Fibroblast of peridontal ligament (primary cell): ENCODE measurements around the gene MAP3K4.
"Not testable (repeated sequence)": the region's sequence is repeated elsewhere in the genome, so short reads cannot be mapped to it uniquely, and the experiment has no call there.

ENCODE experiments used
- DNase-seq: peaks from one replicate; pipeline ENCODE4 v3.0.0-alpha.2; 2010; ENCODE audit errors: extremely low read depth

The MAP3K4 gene

DNA sequence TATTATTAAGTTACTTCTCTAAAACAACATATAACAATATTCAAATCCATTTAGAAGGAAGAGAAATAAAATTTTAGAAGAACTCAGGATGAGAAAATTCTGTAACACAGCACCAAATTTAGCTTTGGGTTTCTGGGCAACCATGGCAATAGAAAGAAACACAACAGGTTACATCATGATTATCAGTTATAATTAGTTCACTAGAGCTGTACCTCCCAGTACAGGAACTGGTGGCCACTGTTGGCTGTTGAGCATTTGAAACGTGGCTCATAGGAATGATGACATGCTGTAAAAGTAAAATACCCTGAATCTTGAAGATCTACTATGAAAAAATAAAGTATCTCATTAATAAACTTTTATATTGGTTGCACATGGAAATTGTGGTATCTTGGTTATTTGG lies 23.7 kb upstream of the MAP3K4 start:
- no peak for DNase-seq

DNA sequence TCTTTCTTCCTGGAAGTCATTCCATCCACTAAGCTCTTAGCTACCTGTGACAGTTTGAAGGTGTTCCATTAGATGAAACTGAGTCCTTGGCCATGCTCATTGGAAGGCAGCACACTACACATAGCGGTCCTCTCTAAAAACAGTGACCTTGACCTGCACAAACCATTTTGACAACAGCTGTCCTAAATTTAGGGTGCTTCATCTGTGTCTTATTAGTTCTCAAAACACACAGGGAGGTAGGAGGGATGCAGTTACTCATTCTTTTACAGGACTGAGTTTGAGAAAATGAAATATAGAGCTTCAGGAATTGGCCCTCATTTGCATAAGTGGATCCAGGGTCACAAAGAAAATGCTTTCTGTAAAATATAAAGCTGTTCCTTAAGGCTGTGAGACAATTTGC lies 20.4 kb upstream of the MAP3K4 start:
- DNase-seq, result no peak

DNA sequence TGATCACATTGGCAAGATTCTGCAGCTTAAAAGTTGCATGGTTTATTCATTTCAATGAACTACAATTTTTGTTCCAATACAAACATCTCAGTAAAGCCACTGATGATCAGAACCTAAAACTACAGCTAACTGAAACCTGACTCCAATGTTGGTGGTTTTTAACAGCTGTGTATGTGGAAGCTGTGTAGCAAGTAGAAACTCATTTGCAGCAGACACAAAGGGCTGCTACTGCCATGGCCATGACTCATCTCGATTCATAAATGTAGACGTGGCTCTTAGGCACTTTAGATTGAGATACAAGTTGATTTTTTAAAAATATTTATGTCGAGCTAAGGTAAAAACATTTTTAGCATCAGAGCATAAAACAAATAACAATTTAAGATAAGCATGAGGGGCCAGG lies 19.5 kb upstream of the MAP3K4 start:
- DNase-seq, result peak; percentile 97

DNA sequence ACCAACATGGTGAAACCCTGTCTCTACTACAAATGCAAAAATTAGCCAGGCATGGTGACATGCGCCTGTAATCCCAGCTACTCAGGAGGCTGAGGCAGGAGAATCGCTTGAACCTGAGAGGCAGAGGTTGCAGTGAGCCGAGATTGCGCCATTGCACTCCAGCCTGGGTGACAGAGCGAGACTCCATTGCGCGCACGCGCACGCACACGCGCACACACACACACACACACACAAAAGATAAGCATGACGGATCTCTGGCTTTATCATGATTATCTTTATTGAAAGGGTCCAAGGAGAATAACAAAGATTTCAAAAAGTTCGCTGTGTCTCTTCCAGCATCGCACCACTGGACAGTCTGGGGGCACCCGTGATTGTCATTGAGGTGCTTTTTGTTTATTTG lies 19.0 kb upstream of the MAP3K4 start:
- not testable (repeated sequence) for DNase-seq

DNA sequence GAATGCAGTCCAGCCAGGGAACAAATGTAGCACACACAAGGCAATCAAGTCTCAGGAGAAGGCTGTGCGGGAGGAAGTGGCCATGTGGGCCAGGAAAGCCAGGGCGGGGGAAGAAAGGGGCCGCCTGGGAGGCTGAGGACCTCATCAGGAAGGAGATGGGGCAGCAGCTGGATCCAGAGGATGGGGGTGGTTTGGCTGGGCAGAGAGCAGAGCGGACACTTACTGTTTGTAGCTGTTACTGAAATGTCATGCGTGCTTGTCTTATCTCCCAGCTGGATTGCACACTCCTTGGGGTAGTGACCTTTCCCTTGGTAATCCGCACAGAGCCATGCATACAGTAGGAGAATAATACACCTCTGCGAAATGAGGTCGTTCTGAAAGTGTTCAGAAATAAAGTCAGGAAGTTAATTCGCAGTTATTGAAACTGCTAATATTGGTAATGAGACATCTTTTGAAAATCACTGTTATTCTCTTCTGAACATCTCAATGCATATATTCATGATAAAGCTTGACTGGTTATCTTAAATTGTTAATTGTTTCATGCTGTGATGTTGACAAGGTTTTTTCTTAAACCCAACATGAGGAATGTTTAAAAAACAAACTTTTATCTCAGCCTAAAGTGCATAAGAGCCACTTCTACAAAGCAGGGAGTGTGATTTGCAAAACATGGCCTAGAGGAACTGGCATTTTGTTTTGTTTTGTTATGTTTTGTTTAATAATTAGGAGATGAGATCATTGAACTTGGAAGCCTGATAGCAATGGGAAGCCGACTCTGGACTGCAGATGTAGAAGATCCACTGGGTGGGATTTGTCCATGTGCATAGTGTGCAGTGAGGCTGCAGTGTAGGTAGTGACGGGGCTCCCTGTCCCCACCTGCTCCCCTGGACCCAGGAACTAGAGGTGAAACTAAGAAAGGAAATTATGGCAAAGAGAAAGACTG lies 18.0 kb upstream of the MAP3K4 start:
- DNase-seq, result peak; percentile 58

DNA sequence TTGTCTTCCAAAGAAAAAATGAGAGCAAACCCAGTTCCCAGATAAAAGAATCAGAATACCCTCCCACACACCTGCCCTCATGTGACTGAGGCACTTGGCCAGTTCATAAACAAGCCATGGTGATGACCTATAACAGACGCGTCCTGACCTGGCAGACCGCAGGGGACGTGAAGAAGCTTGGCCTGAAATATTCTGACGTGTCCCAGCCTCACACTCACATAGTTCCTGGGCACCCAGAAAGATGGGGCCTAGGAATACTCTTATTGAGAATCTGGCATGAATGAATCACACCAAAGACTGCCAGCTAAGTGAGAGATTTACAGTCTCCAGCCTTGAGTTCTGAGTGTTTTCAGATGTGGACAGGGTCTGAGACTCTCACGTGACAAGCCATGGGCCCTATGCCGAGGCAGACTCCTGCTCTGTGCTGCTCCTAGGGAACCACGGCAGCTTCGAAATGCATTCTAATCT lies 17.2 kb upstream of the MAP3K4 start:
- peak; percentile 94 for DNase-seq

DNA sequence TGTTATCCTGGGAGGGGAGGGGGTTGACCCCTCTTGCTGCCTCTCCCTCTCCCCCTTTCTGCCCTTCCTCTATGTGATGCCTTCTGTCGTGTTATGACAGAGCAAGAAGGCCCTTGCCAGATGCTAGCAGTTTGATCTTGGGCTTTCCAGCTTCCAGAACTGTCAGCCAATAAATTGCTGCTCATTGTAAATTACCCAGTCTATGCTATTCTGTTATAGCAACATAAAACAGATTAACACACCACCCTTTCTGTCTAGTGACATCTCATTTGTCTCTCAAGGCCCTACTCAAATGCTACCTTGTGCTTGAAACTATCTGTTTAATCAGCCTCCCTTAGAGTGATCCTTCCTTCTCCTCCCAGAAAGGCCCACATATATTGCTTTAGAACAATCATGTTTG lies 16.4 kb upstream of the MAP3K4 start:
- DNase-seq, result no peak

DNA sequence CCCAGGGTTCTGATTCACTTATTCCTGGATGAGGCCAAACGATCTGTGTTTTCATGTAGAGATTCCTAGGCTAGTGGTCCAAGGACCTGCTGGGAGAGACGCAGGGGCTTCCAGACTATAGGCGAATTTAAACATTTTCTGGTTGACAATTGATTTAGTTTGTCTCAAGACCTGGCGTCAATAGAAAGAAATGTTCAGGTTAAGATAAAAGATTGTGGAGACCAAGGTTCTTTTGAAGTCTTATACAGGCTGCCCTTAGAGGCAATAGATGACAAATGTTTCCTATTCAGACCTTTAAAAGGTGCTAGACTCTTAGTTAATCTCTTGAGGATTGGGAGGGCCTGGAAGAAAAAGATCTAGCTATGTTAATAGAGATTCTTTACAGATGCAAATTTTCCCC lies 15.6 kb upstream of the MAP3K4 start:
- DNase-seq, result not testable (repeated sequence)

DNA sequence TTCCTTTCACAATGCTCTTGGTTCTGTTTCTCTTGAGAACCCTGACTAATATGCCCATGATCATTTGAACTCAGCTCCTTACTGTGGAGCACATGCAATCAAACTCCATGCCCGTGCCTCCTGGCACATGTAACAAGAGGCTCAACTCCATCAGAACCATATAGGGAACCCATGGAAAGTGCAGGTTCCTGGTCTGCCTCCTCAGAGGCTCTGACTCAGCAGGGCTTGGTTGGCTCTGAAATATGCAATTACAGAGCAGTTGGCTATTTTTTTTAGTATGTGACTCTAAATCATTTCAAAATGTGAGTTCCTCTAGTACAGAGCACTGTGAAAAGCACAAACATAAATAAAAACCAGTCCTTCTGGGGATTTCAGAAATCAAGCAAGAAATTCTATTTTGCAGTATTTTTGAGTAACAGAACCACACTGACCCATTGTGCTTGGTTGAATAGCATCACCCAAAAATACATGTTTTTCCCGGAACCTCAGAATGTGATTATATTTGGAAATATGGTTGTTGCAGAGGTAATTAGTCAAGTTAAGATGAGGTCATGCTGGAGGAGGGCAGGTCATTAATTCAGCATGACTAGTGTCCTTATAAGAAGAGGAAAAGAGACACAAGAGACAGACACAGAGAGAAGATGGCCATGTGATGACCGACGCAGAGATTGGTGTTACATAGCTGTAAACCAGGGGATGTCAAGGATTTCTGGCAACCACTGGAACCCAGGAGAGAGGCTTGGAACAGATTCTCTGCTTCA lies 13.2 kb upstream of the MAP3K4 start:
- peak; percentile 84 for DNase-seq

DNA sequence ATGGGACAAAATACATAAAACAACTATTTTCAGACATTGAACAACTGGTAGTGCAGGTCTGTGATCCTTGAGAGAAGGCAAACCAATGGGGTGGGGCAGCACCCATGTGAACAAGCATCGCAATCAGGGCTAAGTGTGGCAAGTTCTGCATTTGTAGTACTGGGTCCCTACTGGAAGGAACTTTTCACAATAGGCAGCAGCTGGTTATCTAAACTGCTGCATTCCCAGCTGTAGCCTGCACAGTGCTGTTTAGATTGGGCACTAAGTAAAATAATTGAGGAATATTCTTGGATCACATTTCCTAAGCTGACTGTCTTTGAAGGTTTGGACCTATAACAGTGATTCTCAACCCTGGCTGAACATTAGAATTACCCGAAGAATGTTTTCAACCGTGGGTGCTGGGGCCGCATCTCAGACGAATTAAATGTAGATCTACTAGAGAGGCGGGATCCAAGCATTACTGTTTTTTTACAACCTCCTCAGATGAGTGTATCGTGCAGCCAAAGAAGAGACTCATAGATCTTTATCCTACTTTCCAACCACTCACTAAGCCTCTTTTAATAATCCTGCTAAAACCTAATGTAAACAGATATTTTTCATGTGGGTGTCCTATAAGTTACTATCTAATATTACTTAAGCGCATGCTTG lies 12.4 kb upstream of the MAP3K4 start:
- peak; percentile 78 for DNase-seq

DNA sequence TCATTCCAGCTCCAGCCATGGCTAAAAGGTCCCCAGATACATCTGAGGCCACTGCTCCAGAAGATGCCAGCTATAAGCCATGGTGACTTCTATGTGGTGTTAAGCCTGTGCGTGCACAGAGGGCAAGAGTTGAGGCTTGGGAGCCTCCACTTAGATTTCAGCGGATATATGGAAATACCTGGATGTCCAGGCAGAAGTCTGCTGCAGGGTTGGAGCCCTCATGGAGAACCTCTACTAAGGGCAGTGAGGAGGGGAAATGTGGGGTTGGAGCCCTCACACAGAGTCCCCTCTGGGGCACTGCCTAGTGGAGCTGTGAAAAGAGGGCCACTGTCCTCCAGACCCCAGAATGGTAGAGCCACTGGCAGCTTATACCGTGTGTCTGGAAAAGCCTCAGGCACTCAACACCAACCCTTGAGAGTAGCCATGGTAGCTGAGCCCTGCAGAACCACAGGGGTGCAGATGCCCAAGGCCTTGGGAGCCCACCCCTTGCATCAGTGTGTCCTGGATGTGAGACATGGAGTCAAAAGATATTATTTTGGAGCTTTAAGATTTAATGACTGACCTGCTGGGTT lies 8.1 kb upstream of the MAP3K4 start:
- DNase-seq, result not testable (repeated sequence)

DNA sequence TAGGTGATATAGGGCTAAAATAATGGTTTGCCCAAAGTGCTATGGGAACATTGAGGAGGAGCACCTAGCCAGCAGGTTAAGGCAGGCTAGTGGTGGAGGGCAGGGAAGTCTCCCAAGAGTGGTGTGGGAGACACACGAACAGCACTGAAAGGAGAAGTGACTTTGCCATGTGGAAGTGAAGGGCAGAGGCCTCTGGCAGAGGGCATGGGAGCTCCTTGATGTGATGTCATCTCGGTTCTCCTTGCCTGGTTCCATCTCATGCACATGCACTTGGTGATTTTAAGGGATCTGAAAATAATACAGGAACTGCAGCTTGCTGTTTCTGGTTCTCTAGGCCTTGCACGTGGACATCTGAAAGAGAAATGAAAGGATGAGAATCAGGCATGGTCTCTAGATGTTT lies 4.7 kb upstream of the MAP3K4 start:
- no peak for DNase-seq

DNA sequence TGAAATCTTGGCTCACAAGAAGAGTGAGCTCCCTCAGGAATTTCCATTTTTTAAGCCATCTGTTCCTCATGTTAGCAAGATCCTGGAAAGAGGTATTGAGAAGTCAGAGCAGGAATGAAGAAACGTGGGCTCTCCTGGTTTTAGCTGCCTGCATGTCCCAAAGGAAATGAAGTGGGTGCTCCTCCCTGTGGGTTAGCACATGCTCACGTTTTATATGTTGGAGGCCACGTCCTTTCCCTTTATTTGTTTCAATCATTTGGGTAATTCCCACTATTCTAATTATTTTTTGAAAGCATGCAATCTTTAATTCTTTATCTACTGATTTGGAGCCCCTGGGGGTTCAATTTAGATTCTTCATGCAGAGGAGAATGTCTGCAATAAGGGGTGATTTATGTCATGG lies 4.3 kb upstream of the MAP3K4 start:
- no peak for DNase-seq

DNA sequence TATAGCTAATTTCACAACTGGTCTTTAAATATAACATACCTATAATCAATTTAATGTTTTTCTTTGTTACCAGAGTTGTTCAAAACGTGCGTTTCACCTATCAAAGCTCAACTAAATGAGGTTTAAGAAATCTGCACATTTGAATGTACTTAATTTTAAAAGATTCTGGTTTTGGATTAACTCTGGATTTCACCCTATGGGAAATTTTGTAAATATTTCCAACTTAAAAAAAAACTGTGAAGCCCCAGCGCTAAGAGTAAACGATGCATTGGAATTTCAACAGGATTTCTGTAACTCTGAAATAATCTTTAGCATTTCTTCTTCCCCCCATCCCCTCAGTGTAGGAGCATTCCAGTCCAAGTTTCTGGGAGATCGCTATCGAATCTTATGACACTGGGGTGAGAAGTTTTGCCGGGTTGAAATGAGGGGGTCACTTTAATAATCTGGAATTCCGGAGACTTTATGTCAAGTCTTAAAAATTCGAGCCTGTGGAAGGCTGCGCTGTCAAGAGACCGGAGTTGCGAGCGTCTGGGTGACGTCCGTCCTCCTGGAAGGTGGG lies 643 bp upstream of the MAP3K4 start:
- DNase-seq, result peak; percentile 34

DNA sequence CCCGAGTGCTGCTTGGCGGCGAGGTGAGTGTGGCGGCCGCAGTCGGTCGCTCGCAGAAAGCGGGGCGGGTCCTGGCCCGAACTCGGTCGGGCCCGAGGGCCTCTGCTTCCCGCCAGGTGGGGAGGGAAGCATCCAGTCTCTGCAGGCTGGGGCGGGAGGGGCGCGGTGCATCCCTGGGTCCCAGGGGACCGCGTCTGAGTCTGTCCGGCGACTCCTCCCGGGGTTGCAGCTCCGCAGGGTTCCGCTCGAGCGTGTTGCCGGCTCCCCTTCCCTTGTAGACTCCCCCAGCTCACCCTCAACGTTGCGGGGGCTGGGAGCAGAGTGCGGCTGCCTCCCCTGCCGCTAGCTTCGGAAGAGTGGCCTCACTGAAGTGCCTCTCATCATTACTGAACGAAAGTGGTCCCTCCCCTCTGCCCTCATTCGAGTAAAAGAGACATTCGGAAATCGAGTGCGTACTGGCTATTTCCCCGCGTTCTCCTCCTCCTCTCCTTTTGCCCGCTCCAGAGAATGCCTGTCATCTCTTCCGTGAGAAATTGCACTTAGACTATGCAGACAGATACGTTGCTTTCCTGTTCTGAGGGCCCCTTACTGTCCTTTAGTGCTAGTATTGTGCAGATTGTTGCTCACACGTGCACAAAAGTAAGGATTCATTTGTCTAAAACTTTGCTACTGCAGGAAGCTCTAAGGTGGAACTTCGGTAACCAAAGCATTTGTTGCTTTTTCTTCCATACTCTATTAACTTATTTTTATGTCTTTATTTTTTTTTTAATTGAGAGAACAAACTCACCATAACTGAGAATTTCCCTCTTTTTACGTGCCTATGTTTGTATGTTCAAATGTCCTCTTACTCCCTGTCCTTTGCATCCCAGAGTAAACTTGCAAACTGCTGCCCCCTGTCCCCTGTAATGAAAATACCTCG lies 751 bp downstream of the MAP3K4 start:
- DNase-seq, result peak; percentile 81

DNA sequence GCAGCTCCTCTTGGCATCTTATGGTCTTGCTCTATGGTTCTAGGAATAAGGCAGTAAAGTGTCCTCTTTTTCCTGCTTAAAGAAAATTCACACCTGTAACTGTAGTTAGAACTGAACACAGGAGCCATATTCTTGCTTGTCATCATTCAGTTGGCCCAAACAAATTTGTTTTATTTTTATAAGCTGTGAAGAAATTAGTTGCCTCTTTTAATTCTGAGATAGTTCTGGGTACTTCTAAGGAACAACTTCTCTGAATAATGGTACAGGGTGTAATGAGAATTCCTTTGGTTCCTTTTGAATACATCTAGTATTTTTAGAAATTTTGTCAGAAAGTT lies 1.4 kb downstream of the MAP3K4 start:
- DNase-seq, result no peak

DNA sequence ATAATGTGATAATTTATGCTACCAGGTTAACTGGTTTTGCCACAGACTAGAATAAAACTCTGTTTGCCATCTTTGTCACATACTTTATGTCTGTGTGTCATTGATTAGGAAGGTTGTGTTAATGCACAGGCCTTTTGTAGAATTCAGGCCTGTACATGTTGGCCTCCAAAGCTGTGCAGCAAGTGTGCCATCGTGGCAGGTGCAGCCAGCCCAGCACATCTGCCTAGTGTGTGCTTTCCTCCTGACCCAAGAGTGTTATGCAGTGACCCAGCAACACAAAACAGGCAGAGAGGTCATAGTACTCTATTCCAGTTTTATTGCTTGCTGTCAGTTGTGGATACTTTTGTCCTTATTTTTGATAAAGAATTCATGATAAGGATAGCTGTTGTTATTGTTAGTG lies 3.7 kb downstream of the MAP3K4 start:
- no peak for DNase-seq

DNA sequence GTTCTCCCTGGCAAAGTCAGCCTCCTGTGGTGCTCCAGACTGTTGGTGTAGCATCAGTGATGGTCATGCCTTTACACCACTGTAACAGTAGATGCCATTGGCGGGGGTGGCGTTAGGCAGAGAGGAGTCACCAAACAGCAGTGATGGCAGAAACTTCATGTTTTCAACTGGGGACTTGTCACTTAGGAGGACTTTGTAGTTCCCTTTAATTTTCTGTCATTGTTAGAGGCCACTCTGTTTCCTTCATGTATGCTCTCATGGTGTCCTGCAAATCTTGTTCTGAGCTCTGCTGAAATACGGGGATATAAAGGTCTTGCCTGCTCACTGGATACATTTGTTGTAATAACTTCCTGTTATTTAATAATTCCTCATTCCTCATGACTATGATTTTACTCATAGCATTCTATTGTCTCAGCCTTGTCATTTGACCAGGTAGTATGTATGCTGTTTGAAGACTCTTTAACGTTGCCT lies 4.6 kb downstream of the MAP3K4 start:
- no peak for DNase-seq

DNA sequence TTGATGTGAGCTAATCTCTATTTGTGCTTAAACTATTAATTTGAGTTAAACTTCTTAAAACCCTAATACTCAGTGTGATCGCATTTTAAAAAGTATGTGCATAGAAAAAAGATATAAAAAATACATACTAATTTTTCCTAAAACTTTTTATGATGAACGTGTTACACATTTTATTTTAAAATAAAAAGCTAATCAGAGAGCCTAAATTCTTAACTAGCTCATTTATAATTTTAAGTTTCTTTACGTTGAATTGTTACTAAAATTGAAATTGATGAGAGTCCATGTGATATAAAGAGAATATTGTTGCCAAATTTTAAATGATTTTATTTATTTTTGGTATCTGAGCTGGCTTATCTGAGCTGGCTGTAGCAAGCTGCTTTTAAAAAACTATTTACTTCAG lies 6.6 kb downstream of the MAP3K4 start:
- no peak for DNase-seq

DNA sequence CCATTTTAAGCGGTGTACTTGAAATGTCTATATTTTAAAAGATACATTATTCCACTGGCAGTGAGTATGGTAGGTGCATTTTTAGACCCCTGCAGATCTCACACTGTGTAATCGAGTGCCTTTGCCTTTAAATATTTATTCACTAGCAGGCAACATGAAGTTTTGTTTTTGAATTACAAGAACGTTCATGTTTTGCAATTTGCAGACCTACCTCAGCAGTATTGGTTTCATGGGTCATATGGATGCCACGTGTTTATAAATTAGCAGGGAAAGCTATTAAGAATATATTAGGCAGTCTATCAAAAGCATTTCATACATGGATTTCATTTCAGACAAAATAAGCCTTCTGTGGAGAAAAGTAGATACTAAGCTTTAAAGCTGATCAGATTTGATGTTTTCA lies 7.2 kb downstream of the MAP3K4 start:
- DNase-seq, result no peak

DNA sequence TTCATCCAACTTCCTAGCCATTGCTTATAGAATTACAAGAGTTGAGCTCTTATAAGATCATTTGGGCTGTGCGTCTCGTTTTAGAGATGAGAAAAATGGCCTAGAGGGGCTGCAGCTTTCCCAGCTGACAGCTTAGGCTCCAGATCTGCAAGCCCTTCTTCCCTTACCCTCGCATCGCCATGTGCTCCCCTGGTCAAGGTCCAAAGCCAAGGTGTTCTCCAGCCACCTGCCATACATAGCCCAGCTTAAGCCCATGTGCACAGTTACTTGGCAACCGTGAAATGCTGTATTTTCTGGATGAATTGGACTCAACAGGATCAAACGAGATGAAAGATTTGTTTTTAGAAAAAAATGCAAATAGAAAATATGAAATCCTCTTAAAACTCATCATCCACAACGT lies 7.9 kb downstream of the MAP3K4 start:
- DNase-seq, result no peak
